Trophoblast cell (in vitro differentiated cells and primary cell): ENCODE measurements around the gene TMEM41B.
A peak's percentile ranks its signal among the peaks of the same experiment; 100 is the strongest.
"Not testable (repeated sequence)": the region's sequence is repeated elsewhere in the genome, so short reads cannot be mapped to it uniquely, and the experiment has no call there.

ENCODE experiments used
- DNase-seq, 2 donors: peaks; one replicate each; pipeline ENCODE4 v3.0.0-alpha.2; 2016
- H2AFZ ChIP-seq: 2 replicates; pipeline ENCODE4 v1.6.1; 2013; ENCODE audit warnings: low read length, moderate library complexity, mild to moderate bottlenecking; ENCODE audit not compliant: insufficient read depth, poor library complexity
- H2AK5ac ChIP-seq: 2 replicates; pipeline ENCODE4 v1.6.1; 2013; ENCODE audit warnings: mild to moderate bottlenecking, low read length
- H2BK120ac ChIP-seq: 2 replicates; pipeline ENCODE4 v1.6.1; 2013; ENCODE audit warnings: low read length, mild to moderate bottlenecking, moderate library complexity; ENCODE audit not compliant: insufficient read depth, poor library complexity
- H2BK12ac ChIP-seq: 2 replicates; pipeline ENCODE4 v1.6.1; 2013; ENCODE audit warnings: mild to moderate bottlenecking, low read length, moderate library complexity
- H2BK5ac ChIP-seq: 2 replicates; pipeline ENCODE4 v1.6.1; 2013; ENCODE audit warnings: low read length, low read depth, moderate library complexity, mild to moderate bottlenecking; ENCODE audit not compliant: poor library complexity
- H3K14ac ChIP-seq: 2 replicates; pipeline ENCODE4 v1.6.1; 2013; ENCODE audit warnings: mild to moderate bottlenecking, low read length
- H3K18ac ChIP-seq: 2 replicates; pipeline ENCODE4 v1.6.1; 2013; ENCODE audit warnings: mild to moderate bottlenecking, low read length
- H3K23ac ChIP-seq: 2 replicates; pipeline ENCODE4 v1.6.1; 2013; ENCODE audit warnings: low read length
- H3K27ac ChIP-seq: 2 replicates; pipeline ENCODE4 v1.5.1; 2013; ENCODE audit warnings: low read depth, mild to moderate bottlenecking, inconsistent platforms, low read length, moderate library complexity
- H3K27me3 ChIP-seq: 2 replicates; pipeline ENCODE4 v1.6.1; 2013; ENCODE audit warnings: inconsistent platforms, mild to moderate bottlenecking, low read length, moderate library complexity; ENCODE audit not compliant: insufficient read depth
- H3K36me3 ChIP-seq, 2 experiments: 1 replicate in 1 of 2; 2 replicates in 1 of 2; pipeline ENCODE4 v1.6.1; 2013; ENCODE audit warnings: low read length in 2 of 2, mild to moderate bottlenecking in 2 of 2, moderate library complexity in 1 of 2; ENCODE audit not compliant: insufficient read depth in 2 of 2, control insufficient read depth in 1 of 2
- H3K4ac ChIP-seq: 2 replicates; pipeline ENCODE4 v1.6.1; 2013; ENCODE audit warnings: low read depth, mild to moderate bottlenecking, low read length, moderate library complexity
- H3K4me1 ChIP-seq, 2 experiments: 1 replicate in 1 of 2; 2 replicates in 1 of 2; pipeline ENCODE4 v1.6.1; 2013; ENCODE audit warnings: low read length in 2 of 2, mild to moderate bottlenecking in 2 of 2, moderate library complexity in 1 of 2; ENCODE audit not compliant: insufficient read depth in 2 of 2, control insufficient read depth in 1 of 2
- H3K4me2 ChIP-seq: 2 replicates; pipeline ENCODE4 v1.6.1; 2013; ENCODE audit warnings: inconsistent platforms, mild to moderate bottlenecking, low read length, moderate library complexity
- H3K4me3 ChIP-seq: 2 replicates; pipeline ENCODE4 v1.5.1; 2013; ENCODE audit warnings: mild to moderate bottlenecking, low read depth, low read length, inconsistent platforms
- H3K79me1 ChIP-seq: one replicate; pipeline ENCODE4 v1.6.1; 2013; ENCODE audit warnings: low read length
- H3K79me2 ChIP-seq: 2 replicates; pipeline ENCODE4 v1.6.1; 2013; ENCODE audit warnings: low read length, mild to moderate bottlenecking; ENCODE audit not compliant: control insufficient read depth, insufficient read depth, poor library complexity
- H3K9ac ChIP-seq: 2 replicates; pipeline ENCODE4 v1.6.1; 2013; ENCODE audit warnings: mild to moderate bottlenecking, low read length
- H3K9me3 ChIP-seq: 2 replicates; pipeline ENCODE4 v1.6.1; 2013; ENCODE audit warnings: low read depth, mild to moderate bottlenecking, control low read depth, inconsistent platforms, low read length; ENCODE audit not compliant: insufficient read depth
- H4K12ac ChIP-seq: 2 replicates; pipeline ENCODE4 v1.6.1; 2013; ENCODE audit warnings: low read depth, mild to moderate bottlenecking, low read length, moderate library complexity
- H4K8ac ChIP-seq: 2 replicates; pipeline ENCODE4 v1.6.1; 2013; ENCODE audit warnings: low read depth, mild to moderate bottlenecking, low read length, moderate library complexity
- H4K91ac ChIP-seq: one replicate; pipeline ENCODE4 v1.6.1; 2013; ENCODE audit warnings: low read depth, mild to moderate bottlenecking, low read length, moderate library complexity
- WGBS: extraction: QIAGEN DNeasy Blood & Tissue Kit; methylation state at CpG from one replicate; pipeline ENCODE4 v1.1.7; 2013; ENCODE audit warnings: missing lambda C conversion rate; ENCODE audit not compliant: insufficient read length, insufficient coverage; ENCODE audit errors: extremely low coverage; 5-methylcytosine and 5-hydroxymethylcytosine counted together

TMEM41B gene

DNA sequence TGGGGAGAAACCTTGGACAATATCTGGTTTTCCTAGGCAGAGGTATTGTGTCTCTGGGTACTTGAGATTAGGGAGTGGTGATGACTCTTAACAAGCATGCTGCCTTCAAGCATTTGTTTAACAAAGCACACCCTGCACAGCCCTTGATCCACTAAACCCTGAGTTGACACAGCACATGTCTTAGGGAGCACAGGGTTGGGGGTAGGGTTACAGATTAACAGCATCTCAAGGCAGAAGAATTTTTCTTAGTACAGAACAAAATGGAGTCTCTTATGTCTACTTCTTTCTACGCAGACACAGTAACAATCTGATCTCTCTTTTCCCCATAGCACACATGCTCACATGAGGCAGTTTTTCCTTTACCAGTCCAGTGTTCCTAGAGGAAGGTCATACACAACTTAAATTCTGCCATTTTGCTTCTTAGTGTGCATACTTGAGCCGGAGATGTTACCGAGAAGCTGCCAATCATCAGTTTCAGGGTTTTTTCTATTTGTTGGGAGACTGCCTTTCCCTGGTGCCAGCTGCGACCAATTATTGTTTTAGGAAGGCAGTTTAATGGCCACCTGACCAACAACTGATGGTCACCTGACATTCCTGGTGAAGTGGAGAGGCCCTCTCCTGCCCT is 5.1 kb upstream of the TMEM41B start:
- WGBS: no CpG with 5 or more reads among the region's 4 CpGs
- H3K4me3 ChIP-seq, H3K18ac ChIP-seq, DNase-seq, H3K27ac ChIP-seq, H3K14ac ChIP-seq, H2AFZ ChIP-seq, H3K23ac ChIP-seq, H3K4me2 ChIP-seq, H2BK5ac ChIP-seq, H3K79me2 ChIP-seq, H3K27me3 ChIP-seq, H3K9me3 ChIP-seq, H2BK120ac ChIP-seq, H3K36me3 ChIP-seq, H3K79me1 ChIP-seq, H3K9ac ChIP-seq, H4K91ac ChIP-seq: not testable (repeated sequence)
- Histone ChIP-seq H2BK12ac (peak overlapping the region; percentile 66), H4K8ac (peak overlapping the region; percentile 47), H4K12ac (peak overlapping the region; percentile 43), H2AK5ac (peak overlapping the region; percentile 65), H3K4me1 (peaks cover 10 to 11% of the 10 kb centered on the region in 2 experiments), H3K4ac (peak overlapping the region; percentile 20)

DNA sequence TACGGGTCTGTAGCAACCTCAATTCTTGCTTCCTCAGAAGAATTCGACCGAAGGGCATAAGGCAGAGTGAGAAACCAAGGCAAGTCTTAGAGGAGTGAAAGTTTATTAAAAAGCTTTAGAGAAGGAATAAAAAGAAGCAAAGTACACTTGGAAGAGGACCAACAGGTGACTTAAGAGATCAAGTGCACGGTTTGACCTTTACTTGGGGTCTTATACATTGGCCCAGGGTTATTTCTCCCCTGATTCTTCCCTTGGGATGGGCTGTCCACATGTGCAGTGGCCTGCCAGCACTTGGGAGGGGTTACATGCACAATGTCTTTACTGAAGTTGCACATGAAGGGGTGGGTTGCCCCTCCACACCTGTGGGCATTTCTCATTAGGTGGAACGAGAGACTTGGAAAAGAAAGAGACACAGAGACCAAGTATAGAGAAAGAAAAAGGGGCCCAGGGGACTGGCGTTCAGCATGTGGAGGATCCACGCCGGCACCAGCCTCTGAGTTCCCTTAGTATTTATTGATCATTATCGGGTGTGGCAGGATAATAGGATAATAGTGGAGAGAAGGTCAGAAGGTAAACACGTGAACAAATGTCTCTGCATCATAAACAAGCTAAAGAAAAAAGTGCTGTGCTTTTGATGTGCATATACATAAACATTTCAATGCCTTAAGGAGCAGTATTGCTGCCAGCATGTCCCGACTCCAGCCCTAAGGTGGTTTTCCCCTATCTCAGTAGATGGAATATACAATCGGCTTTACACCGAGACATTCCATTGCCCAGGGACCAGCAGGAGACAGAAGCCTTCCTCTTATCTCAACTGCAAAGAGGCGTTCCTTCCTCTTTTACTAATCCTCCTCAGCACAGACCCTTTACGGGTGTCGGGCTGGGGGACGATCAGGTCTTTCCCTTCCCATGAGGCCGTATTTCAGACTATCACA is 4.3 kb upstream of the TMEM41B start:
- H3K27me3 ChIP-seq, H3K14ac ChIP-seq, H2BK12ac ChIP-seq, H3K9ac ChIP-seq, H3K4me2 ChIP-seq, H2BK5ac ChIP-seq, H3K4me3 ChIP-seq, H3K23ac ChIP-seq, H3K18ac ChIP-seq, H3K9me3 ChIP-seq, H3K27ac ChIP-seq, H2AK5ac ChIP-seq, H2BK120ac ChIP-seq, H3K4ac ChIP-seq, H4K12ac ChIP-seq, H2AFZ ChIP-seq, H3K79me2 ChIP-seq, H4K8ac ChIP-seq, H3K36me3 ChIP-seq: not testable (repeated sequence)
- H4K91ac ChIP-seq: peak overlapping the region; percentile 65
- DNase-seq: peak; percentile 82
- peaks cover 10 to 11% of the 10 kb centered on the region in 2 experiments for H3K4me1 ChIP-seq
- H3K79me1 ChIP-seq: peaks cover 12% of the 10 kb centered on the region
- WGBS: no CpG with 5 or more reads among the region's 18 CpGs

DNA sequence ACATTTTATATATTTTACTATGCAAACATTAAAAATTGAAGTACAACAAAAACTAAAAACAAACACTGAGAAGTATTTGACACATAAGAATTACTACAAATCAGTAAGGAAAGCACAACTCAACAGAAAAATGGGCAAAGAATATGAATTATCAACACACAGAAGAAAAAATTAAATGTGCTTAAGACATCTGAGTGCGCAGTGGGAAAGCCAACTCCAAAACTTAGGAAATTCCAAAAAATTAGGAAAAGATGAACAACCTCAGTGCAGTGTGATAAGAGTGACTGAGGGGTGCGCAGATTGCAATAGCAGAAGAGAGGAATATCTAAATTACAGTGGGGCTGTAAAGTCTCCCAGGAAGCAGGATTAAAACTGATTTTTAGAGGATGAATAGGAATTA is 1.9 kb upstream of the TMEM41B start:
- Histone ChIP-seq H3K27me3 (no peaks in the 10 kb centered on the region), H3K79me2 (peaks cover 17% of the 10 kb centered on the region), H3K4me1 (peaks cover 14 to 16% of the 10 kb centered on the region in 2 experiments), H3K4me2 (no peak overlapping the region), H3K36me3 (no peaks in the 10 kb centered on the region), H3K79me1 (peaks cover 13% of the 10 kb centered on the region), H2BK120ac (no peak overlapping the region), H3K9me3 (no peaks in the 10 kb centered on the region), H2BK12ac (no peak overlapping the region), H4K8ac (no peak overlapping the region), H3K9ac (no peak overlapping the region), H3K4ac (no peak overlapping the region), H3K27ac (no peak overlapping the region), H3K18ac (no peak overlapping the region), H3K14ac (no peak overlapping the region), H4K91ac (no peak overlapping the region), H4K12ac (no peak overlapping the region), H2AFZ (no peak overlapping the region), H3K23ac (no peak overlapping the region), H3K4me3 (no peak overlapping the region), H2BK5ac (no peak overlapping the region), H2AK5ac (no peak overlapping the region)
- DNase-seq: no peak
- WGBS: no CpG with 5 or more reads among the region's 2 CpGs

DNA sequence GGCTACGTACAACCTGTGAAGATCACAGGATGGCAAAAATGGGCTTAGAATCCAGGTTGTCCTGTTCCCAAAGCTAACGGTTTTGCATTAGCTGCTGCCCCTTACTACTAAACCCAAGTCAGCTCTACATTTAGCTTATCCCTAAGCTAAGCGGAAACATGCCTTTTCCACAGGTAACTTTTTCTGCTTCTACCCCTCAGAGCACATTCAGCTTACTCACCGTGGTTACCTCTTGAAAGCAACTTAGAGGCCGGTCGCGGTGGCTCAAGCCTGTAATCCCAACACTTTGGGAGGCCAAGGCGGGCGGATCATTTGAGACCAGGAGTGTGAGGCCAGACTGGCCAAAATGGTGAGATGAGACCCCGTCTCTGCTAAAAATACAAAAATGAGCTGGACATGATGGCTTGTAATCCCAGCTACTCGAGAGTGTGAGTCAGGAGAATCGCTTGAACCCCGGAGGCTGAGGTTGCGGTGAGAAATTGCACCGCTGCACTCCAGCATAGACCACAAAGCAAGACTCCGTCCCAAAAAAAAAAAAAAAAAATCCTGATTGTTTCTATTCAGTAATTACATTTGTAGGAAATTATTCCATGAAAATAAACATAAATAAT is 790 bp upstream of the TMEM41B start:
- Histone ChIP-seq H2BK5ac (peak overlapping the region; percentile 53), H4K91ac (peak overlapping the region; percentile 77), H2BK12ac (peak overlapping the region; percentile 76), H3K36me3 (peaks cover 0 to 5% of the 10 kb centered on the region in 2 experiments), H3K79me1 (peaks cover 13% of the 10 kb centered on the region), H3K4me2 (peak overlapping the region; percentile 77), H3K79me2 (peaks cover 20% of the 10 kb centered on the region), H3K4me3 (no peak overlapping the region), H3K27ac (peak overlapping the region; percentile 69), H3K27me3 (no peaks in the 10 kb centered on the region), H3K9me3 (no peaks in the 10 kb centered on the region), H3K4ac (peak overlapping the region; percentile 29), H4K12ac (peak overlapping the region; percentile 37), H2BK120ac (peak overlapping the region; percentile 29), H2AFZ (peak overlapping the region; percentile 19), H3K4me1 (peaks cover 14 to 16% of the 10 kb centered on the region in 2 experiments), H3K14ac (peak overlapping the region; percentile 38), H2AK5ac (peak overlapping the region; percentile 38), H3K23ac (no peak overlapping the region), H4K8ac (peak overlapping the region; percentile 92), H3K9ac (peak overlapping the region; percentile 68), H3K18ac (peak overlapping the region; percentile 22)
- no peak for DNase-seq
- WGBS: no CpG with 5 or more reads among the region's 16 CpGs
